HG02943 (cell line): ENCODE measurements around the gene ARHGAP29.

Experiments used
- ATAC-seq: cut with Tn5 transposase; IDR thresholded peaks from one replicate; pipeline ENCODE4 v1.9.1; 2021; ENCODE audit warnings: mild to moderate bottlenecking, low read depth, moderate library complexity; ENCODE audit not compliant: unreplicated experiment

The ARHGAP29 gene, protein sequence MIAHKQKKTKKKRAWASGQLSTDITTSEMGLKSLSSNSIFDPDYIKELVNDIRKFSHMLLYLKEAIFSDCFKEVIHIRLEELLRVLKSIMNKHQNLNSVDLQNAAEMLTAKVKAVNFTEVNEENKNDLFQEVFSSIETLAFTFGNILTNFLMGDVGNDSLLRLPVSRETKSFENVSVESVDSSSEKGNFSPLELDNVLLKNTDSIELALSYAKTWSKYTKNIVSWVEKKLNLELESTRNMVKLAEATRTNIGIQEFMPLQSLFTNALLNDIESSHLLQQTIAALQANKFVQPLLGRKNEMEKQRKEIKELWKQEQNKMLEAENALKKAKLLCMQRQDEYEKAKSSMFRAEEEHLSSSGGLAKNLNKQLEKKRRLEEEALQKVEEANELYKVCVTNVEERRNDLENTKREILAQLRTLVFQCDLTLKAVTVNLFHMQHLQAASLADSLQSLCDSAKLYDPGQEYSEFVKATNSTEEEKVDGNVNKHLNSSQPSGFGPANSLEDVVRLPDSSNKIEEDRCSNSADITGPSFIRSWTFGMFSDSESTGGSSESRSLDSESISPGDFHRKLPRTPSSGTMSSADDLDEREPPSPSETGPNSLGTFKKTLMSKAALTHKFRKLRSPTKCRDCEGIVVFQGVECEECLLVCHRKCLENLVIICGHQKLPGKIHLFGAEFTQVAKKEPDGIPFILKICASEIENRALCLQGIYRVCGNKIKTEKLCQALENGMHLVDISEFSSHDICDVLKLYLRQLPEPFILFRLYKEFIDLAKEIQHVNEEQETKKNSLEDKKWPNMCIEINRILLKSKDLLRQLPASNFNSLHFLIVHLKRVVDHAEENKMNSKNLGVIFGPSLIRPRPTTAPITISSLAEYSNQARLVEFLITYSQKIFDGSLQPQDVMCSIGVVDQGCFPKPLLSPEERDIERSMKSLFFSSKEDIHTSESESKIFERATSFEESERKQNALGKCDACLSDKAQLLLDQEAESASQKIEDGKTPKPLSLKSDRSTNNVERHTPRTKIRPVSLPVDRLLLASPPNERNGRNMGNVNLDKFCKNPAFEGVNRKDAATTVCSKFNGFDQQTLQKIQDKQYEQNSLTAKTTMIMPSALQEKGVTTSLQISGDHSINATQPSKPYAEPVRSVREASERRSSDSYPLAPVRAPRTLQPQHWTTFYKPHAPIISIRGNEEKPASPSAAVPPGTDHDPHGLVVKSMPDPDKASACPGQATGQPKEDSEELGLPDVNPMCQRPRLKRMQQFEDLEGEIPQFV

DNA sequence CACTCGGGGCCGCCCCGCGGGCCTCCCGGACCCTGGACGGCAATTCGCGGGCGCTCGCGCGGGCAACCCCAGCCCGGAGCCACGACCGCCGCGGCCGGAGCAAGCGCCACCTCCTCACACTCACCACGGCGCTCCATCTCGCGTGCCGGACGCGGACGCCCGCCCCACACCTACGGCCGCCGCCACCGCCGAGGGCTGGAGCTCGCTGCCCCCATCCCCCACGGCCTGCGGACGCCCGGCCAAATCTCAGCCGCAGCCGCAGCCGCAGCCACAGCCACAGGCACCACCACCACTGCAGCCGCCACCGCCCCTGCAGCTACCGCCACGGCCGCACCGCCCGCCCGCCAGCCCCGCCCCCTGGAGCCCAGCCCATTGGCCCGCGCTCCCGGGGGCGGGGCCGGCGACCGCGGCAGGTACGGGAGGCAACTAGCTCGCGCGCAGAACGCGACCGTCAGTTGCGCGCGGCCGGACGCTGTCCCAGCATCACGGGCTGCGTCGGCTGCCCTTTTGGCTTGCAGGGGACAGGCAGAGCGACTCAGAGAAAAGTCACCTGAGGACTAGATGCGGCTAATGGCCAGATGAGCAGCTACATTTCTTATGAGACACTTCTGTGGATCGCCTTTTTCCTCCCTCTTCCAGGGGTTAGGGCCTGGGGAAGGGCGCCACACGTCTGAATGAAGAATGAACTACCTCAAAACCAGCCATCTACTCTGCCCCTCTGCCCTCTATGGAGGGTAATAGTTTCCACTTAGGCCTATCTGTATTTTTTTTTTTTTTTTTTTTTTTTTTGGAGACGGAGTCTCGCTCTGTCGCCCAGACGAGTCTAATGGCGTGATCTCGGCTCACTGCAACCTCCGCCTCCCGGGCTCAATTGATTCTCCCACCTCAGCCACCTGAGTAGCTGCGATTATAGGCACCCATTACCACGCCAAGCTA lies at the start of gene ARHGAP29:
Gene ARHGAP29 (minus strand): TSS at position 294 of the 936 bp plus-strand sequence. CDS start 5,973 bp downstream, outside the sequence.
- peak; percentile 64 for ATAC-seq

DNA sequence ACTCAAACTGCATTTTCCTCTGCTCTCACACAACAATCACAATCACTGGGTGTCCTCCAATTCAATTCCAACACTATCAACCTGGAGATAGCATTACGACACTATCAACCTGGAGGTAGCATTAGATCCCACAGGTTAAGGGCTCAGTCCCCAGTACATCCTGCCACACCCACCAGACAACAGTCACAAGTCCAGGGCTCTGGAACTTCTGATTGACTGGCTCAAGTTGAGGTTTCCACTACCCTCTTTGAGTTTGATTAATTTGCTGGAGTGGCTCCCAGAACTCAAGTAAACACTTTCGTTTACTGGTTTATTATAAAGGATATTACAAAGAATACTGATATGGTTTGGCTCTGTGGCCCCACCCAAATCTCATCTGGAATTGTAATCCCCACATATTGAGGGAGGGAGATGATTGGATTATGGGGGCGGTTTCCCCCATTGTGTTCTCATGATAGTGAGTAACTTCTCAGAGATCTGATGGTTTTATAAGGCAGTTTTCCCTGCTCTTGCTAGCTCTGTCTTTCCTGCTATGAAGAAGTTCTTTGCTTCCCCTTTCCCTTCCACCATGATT lies 49.6 kb upstream of the ARHGAP29 start:
- no peak for ATAC-seq

DNA sequence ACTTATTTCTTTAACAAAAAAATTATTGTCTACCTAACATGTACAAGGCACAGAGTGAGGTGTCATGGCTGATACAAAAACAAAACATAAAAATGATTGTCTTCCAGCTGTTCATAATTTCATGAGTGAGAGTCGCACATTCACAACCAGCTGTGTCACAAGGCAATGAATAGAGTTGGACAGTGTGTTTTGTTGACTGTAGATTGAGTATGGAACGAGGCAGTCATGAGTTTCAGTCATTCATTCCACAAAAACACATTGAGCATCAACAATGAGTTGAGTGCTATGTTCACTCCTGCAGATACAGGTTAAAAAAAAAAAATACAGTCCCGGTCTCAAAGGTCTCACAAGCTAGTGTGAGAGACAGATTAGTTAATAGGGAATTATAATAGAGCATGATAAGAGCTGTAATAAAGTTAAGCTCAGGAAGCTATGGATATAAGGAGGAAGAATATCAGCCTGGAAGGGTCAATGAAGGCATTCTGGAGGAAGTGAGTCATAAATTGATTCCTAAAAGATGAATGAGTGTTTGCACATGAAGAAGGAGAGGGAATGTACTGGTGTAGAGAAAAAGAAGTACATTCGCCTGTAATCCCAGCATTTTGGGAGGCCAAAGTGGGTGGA lies 47.8 kb upstream of the ARHGAP29 start:
- ATAC-seq: no peak

DNA sequence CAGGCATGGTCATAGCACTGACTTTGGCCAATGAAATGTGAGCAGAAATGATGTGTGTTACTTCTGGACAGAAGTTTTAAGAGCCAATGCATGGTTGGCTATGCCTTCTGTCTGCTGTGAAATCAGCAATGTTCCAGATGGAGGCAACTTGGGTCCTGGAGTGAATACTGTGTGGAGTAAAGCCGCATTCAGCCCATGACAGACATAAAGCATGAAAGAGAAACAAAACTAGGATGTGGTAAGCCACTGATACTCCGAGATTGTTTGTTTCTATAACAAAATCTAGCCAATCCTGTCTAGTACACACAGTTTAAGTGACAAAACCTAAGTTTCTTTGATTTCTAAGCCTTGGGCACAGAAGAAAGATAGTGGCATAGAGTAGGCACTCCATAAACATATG lies 47.1 kb upstream of the ARHGAP29 start:
- ATAC-seq: no peak

DNA sequence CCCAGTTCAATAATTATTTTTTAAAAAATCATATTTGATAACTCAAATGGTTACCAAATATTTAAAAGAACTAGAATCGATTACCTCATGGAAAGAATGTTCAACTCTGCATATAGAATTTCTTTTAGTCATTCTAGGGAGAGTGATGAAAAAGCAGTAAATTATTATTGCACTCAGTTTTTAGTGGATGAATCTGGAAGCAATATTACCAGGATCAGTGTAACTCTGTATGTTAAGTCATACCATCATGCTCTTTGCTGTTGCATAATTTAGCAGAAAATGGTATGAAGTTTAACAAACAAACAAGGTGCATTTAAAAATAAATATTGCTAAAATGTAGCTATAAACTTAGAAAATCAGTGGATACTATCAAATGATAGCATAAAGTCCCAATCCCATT lies 46.1 kb upstream of the ARHGAP29 start:
- ATAC-seq: no peak

DNA sequence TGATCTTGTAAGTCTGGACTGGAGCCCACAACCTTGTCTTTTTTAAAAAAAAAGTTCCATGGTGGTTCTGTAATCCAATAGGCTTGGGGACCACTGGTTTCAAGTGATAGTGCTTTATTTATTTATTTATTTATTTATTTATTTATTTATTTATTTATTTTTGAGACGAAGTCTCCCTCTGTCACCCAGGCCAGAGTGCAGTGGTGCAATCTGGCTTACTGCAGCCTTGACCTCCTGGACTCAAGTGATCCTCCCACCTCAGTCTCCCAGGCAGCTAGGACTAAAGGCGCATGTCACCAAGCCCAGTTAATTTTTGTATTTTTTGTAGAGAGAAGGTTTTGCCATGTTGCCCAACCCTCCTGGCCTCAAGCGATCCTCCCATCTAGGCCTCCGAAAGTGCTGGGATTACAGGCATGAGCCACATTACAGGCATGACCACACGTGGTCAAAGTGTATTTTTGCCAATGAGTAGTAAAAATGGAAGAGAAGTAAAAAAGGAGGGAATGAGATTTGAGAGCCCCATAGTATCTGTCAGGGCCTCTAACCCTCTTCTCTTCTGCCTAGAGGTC lies 44.8 kb upstream of the ARHGAP29 start:
- no peak for ATAC-seq

DNA sequence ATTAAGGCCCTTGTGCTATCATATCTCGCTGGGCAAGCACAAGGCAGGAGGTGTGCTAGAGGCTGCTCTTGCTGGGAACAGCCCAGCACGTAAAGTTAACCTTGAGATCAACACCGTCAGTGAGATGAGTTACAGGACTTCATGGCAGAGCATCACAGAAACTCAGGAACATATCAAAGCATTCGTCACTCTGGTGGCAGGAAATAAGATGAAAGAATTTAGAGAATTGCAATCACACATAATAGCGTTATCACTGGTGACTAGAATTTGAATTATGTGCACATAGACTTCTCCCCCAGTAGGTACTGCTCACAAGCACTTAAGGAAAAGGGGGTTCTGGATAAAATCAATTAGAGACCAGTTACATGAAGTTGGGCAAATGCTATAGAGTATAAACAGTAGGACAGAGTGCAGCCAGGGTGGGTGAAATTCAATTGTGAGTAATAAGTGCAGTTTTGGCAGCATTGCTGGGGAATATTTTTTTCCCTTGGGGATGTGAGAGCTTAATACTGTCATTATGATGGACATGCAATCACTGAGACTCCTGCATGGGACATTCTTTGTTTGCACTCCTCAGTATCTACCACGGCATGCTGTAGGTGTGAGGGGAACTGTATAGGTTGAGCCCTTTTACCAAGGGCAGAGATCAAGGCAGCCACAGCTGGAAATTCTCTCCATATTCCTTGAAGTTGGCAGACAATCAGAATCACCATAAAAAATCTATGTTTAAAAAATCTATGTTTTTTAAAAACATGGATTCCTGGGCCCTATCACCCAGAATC lies 44.2 kb upstream of the ARHGAP29 start:
- no peak for ATAC-seq

DNA sequence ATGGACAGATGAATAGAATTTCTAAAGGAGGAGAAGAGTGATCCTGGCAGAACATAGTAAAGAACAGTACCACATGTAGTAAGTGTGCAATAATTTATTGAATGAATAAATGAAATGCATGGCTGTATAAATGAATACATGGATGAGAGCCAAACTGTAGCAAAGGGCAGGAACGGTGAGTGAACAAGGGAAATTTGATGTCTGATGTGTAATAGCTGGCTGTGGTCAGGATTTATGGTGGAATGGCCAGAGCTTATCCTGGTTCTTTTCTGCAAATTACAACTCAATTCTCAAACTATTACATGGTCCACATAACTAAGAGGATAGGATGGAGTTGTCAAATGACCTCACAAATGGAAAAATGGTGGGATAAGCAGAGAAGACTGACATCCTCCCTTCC lies 43.2 kb upstream of the ARHGAP29 start:
- no peak for ATAC-seq

DNA sequence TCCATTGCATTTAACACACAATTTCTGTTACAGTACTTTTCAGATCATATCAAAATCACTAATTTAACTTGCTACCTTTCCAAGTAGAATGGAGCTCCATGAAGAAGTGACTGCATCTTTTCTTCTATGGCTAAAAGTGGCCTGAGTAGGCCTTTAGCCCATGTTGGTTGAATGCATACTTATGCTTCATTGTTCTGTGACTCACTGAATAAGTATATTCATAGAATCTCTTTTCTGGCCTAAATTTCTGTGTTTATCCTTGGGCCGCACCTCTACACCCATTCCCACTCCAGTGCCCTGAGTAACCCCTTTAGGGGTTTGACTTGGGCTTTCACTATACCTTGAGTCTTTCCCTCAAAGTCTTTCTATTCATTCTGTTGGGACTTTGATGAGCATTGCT lies 42.1 kb upstream of the ARHGAP29 start:
- no peak for ATAC-seq

DNA sequence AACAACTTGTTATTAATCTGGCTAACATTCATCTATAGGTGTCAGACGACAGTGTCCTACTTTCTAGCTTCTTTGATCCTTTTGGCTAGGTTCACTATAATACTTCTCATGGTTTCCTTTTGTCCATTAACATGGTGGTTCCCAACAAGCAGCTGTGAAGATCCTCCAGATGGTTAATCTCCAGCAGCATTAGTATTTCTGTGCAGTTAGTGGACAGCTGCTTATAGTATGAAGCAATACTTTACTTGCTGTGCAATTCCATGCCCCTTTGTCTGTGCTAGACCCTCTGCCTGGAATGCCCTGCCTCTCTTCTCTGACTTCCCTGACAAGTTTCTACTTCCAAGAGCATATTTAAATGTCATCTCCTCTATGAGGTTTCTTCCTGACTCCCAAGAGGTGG lies 41.7 kb upstream of the ARHGAP29 start:
- no peak for ATAC-seq

DNA sequence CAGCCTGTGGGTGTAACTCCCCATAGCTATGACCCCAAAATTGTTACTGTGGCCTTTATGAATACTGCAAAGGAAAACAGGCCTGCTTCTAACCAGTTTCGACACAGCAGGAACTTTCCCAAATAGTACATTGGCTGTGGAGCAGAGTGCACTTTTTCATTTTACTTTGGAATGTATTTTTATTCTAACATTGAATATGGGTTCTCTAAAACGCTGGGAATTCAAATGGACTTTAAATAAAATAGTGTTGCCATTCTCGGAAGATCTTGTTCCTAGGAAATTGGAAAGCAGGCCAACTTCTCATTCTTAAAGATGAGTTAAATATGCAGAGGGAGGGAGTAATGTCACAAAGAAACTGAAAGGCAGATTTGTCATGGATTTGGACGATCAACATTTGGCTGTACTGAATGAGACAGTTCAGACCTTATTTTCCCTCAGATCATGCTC lies 39.6 kb upstream of the ARHGAP29 start:
- no peak for ATAC-seq

DNA sequence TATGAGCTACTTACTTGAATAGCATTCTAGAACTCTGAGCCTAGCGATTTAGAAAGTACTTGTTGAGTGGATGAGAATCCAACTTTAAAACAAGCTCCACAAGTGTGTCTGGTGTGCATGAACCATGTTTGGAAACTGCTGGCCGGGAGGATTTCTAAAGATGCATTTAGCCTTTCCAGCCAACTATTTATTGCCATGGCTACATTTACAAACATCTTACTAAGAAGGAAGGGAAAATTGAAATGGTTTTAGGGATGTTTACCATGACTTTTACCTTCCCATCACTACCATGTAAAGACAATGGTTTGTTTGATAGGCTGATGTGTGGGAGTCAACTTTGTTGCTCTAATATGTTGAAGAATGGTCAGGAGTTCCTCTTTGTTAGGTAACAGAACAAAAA lies 37.7 kb upstream of the ARHGAP29 start:
- no peak for ATAC-seq

DNA sequence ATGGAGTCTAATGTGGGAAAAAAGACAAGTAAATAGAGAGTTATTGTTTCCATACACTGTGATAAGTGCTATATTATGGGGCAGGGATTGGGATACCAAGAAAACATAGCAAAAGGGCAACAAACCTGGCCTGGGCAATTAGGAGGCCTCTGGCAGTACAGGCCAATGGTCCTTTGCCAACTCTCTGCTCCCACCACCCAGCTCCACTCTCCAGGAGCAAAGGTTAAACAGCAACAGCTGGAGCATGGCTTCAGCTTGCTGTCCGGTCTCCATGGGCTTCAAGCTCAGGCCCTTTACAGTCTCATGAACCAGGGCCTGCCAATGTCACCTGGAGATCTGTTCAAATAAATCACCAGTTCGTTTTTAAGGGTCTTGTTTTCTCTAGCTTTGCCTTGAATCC lies 37.2 kb upstream of the ARHGAP29 start:
- no peak for ATAC-seq

DNA sequence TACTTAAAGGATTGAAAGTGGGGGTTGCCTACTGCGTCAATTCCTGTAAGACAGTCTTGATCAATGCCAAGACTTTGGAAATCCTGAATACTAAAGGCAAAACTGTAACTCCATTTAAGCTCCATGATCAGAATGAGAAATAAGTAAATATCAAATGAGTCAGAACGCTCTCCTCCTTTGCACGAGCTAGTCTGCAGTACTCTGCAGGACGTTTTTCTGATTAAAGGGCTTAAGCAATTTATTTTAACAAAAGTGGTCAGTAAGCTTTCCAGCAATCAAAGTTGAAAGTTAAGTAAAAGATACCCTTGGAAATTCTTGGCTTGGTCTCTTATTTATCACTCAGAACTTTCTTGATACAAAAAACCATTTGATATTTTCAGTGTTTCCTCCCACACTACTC lies 35.7 kb upstream of the ARHGAP29 start:
- no peak for ATAC-seq

DNA sequence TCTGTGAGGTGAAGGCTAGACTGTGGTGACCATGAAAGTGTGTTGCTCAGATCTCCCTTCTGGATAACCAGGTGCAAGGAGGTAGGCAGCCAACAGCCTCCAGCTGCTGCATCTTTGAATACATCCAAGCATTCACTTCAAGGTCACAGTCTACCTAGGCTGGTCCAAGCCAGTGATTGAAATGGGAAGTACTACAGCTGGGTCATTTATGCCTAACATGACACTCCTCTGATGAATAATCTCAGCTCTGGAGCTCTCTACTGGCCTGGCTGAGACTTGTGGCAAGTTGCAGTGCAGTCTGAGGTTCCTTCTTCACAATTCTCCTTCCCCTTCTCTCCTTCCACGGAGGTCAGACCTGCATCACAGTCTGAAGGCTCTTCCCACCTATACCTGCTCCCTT lies 35.0 kb upstream of the ARHGAP29 start:
- no peak for ATAC-seq

DNA sequence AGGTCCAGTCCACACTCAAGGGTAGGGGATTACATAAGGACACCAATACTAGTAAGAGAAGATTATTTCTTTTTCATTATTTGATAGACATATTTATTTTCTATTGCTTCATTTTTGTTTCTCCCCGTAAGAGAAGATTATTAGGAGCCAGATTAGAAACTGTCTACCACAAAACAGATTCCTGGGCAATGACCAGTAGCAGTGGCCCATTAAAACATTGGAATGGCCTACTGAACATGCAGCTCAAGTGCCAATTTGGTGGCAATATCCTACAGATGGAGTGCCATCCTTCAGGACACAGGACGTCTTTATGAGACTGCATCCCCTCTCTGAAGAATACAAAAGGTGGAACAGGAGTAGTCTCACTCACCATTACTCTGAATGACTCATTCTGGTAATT lies 34.0 kb upstream of the ARHGAP29 start:
- ATAC-seq: no peak

DNA sequence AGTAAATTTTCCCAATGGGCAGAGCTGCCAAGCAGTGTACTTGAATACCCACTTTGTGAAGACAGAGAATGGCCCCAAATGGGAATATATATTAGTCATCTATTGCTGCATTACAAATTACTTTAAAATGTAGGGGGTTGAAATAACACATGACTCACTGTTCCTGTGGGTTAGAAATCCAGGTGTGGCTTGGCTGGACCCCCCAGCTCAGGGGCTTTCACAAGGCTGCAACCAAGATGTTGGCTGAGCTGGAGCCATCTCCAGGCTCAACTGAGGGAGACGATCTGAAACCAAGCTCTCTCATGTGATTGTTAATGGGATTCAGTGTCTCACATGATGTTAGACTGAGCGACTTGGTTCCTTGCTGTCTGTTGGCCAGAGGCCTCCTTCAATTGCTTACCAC lies 33.4 kb upstream of the ARHGAP29 start:
- no peak for ATAC-seq

DNA sequence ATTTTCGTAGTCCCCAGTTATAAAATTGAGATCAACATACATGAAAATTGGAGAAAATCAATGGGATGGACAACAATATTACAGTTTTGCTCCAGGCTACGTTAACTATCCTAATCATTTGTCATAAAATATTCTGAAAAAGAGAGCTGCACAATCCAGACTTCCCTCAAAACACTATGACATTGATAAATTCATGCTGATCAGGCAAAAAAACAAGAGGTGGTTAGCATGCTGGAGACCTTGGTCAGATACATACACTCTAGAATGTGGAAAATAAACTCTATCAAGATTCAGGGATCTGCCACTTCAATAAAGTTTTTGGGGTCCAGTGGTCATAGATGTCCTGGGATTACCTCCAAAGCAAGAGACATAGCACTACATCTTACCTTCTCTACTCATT lies 32.5 kb upstream of the ARHGAP29 start:
- no peak for ATAC-seq
